ENCODE data around the gene APELA. TPM values are rescaled to one million over a fixed set of nuclear protein-coding genes. Genes with fewer than 3 reads are reported as not detected.

Gene APELA, protein sequence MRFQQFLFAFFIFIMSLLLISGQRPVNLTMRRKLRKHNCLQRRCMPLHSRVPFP
- total RNA-seq (ENCODE audit: low replicate concordance) = 0.23 TPM in 1 of 2 replicates, not detected in the other

DNA sequence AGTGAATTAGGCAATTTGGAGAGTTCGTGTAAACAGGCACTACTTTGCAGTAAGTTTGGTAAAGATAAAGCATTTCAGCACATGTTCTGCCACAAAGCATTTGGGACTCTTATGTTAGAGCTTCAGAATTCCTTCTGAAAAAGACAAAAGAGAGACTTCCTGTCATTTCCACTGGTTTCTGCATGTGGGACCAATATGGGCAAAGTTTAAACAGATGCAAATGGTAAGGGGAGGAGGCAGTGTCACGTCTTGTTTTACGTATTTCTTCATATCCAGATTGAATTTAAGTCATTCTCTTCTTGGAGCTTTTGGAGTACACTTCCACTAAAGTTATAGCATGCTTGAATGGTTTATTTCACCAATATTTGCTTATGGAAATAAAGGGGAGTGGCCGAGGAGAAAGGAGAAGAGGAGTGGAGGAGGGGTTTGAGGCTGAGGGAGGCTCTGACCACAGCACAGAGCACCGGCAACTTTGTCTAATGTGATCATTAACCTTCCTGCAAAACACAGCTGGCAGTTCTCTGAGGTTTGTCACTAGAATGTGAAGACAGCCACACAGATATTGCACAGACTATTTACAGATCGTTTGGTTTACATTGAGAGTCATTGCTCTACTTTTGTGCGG, at the start of gene APELA:
Gene APELA (plus strand): TSS at position 479 of the 625 bp plus-strand sequence. CDS start 154 bp downstream, outside the sequence.

Other genes starting within 250 kb of the APELA start
- not detected in 2 replicates for gene SMIM31, start 123.0 kb upstream of the APELA start, total RNA-seq (ENCODE audit: low replicate concordance)
- gene TRIM61, start 100.5 kb downstream of the APELA start, total RNA-seq (ENCODE audit: low replicate concordance) = 0.94 and 1.1 TPM in 2 replicates
- gene TRIM60, start 154.8 kb downstream of the APELA start, total RNA-seq (ENCODE audit: low replicate concordance) = not detected in 2 replicates
- gene TRIM75, start 176.7 kb downstream of the APELA start, total RNA-seq (ENCODE audit: low replicate concordance) = not detected in 2 replicates
- 3.5 and 5.2 TPM in 2 replicates for gene TMEM192, start 235.7 kb downstream of the APELA start, total RNA-seq (ENCODE audit: low replicate concordance)